Measurements from ENCODE around the gene CDK5. TPM values are rescaled to one million over a fixed set of nuclear protein-coding genes. Genes with fewer than 3 reads are reported as not detected.

CDK5 gene
- total and polyA plus RNA-seq, 9 of the 15 experiments (the other 6 are each of a cell fraction or from before 2014, with no cell fraction given), result 3.2 to 38.0 (median 27.5) TPM

DNA sequence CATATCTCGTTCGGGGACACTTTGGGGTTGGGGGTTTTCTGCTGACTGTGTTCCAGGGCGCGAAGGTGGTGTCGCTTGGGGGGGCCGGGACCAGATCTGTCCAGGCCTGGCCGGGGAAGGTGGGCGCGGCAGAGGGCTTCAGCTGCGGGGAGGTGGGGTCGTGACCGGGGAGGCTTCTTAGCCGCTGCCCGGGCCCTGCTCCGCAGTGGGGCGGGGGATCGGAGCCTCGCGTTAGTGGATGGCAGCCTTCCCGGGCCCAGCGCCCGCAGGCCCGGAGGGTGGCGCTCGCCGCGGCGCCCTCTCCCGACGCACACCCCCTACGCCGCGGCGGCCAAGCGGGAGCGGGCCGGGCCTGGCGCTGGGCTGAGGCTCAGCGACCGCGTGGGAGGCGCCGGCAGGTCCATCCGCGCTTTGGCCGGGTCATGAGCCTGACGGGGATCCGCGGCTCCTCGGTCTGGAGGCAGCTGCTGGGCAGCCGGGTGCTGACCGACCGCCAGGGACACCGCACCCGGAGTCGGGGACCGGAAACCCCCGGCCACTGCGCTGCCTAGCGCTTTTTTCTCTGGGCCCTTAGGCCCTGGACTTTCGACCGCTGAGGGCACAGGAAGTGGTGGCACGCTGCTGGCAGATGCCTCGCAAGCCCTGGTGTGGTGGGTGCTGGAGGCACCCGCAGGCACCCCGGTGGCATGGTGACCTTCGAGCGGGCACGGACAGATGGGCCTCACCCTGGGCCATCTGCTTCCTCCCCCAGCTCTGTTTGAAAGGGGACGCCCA lies 29.7 kb upstream of the CDK5 start (continued):
- TF ChIP-seq KLF6 (CRISPR knock-in tag; IDR thresholded peaks at IDR 0.05; ENCODE audit: borderline replicate concordance), result no peak
- TF ChIP-seq, protein P1, sequence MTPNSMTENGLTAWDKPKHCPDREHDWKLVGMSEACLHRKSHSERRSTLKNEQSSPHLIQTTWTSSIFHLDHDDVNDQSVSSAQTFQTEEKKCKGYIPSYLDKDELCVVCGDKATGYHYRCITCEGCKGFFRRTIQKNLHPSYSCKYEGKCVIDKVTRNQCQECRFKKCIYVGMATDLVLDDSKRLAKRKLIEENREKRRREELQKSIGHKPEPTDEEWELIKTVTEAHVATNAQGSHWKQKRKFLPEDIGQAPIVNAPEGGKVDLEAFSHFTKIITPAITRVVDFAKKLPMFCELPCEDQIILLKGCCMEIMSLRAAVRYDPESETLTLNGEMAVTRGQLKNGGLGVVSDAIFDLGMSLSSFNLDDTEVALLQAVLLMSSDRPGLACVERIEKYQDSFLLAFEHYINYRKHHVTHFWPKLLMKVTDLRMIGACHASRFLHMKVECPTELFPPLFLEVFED (CRISPR knock-in tag; conservative IDR thresholded peaks at IDR 0.05), result no peak
- TF ChIP-seq, protein P2, sequence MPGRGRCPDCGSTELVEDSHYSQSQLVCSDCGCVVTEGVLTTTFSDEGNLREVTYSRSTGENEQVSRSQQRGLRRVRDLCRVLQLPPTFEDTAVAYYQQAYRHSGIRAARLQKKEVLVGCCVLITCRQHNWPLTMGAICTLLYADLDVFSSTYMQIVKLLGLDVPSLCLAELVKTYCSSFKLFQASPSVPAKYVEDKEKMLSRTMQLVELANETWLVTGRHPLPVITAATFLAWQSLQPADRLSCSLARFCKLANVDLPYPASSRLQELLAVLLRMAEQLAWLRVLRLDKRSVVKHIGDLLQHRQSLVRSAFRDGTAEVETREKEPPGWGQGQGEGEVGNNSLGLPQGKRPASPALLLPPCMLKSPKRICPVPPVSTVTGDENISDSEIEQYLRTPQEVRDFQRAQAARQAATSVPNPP (IDR thresholded peaks at IDR 0.05; ENCODE audit: borderline replicate concordance, insufficient read depth, insufficient read length), result no peak
- TF ChIP-seq, protein P3, sequence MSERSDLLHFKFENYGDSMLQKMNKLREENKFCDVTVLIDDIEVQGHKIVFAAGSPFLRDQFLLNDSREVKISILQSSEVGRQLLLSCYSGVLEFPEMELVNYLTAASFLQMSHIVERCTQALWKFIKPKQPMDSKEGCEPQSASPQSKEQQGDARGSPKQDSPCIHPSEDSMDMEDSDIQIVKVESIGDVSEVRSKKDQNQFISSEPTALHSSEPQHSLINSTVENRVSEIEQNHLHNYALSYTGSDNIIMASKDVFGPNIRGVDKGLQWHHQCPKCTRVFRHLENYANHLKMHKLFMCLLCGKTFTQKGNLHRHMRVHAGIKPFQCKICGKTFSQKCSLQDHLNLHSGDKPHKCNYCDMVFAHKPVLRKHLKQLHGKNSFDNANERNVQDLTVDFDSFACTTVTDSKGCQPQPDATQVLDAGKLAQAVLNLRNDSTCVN (CRISPR knock-in tag; IDR thresholded peaks at IDR 0.05), result 0 out of 2 replicates have a peak, but pooled peaks have one; percentile 67
- TF ChIP-seq, protein P4, sequence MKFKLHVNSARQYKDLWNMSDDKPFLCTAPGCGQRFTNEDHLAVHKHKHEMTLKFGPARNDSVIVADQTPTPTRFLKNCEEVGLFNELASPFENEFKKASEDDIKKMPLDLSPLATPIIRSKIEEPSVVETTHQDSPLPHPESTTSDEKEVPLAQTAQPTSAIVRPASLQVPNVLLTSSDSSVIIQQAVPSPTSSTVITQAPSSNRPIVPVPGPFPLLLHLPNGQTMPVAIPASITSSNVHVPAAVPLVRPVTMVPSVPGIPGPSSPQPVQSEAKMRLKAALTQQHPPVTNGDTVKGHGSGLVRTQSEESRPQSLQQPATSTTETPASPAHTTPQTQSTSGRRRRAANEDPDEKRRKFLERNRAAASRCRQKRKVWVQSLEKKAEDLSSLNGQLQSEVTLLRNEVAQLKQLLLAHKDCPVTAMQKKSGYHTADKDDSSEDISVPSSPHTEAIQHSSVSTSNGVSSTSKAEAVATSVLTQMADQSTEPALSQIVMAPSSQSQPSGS (CRISPR knock-in tag; IDR thresholded peaks at IDR 0.05), result no peak
- no peak for TF ChIP-seq ZNF778 (CRISPR knock-in tag; IDR thresholded peaks at IDR 0.05)
- TF ChIP-seq, protein P5, sequence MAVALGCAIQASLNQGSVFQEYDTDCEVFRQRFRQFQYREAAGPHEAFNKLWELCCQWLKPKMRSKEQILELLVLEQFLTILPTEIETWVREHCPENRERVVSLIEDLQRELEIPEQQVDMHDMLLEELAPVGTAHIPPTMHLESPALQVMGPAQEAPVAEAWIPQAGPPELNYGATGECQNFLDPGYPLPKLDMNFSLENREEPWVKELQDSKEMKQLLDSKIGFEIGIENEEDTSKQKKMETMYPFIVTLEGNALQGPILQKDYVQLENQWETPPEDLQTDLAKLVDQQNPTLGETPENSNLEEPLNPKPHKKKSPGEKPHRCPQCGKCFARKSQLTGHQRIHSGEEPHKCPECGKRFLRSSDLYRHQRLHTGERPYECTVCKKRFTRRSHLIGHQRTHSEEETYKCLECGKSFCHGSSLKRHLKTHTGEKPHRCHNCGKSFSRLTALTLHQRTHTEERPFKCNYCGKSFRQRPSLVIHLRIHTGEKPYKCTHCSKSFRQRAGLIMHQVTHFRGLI (CRISPR knock-in tag; IDR thresholded peaks at IDR 0.05), result no peak
- TF ChIP-seq, protein P6, sequence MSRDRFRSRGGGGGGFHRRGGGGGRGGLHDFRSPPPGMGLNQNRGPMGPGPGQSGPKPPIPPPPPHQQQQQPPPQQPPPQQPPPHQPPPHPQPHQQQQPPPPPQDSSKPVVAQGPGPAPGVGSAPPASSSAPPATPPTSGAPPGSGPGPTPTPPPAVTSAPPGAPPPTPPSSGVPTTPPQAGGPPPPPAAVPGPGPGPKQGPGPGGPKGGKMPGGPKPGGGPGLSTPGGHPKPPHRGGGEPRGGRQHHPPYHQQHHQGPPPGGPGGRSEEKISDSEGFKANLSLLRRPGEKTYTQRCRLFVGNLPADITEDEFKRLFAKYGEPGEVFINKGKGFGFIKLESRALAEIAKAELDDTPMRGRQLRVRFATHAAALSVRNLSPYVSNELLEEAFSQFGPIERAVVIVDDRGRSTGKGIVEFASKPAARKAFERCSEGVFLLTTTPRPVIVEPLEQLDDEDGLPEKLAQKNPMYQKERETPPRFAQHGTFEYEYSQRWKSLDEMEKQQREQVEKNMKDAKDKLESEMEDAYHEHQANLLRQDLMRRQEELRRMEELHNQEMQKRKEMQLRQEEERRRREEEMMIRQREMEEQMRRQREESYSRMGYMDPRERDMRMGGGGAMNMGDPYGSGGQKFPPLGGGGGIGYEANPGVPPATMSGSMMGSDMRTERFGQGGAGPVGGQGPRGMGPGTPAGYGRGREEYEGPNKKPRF (IDR thresholded peaks at IDR 0.05; ENCODE audit: low read depth, low read length), result no peak
- no peak for TF ChIP-seq FOXJ3 (CRISPR knock-in tag; IDR thresholded peaks at IDR 0.05)
- no peak; the same call in 1 of the 2 replicates for TF ChIP-seq ZNF431 (CRISPR knock-in tag; IDR thresholded peaks at IDR 0.05)
- TF ChIP-seq, protein P7, sequence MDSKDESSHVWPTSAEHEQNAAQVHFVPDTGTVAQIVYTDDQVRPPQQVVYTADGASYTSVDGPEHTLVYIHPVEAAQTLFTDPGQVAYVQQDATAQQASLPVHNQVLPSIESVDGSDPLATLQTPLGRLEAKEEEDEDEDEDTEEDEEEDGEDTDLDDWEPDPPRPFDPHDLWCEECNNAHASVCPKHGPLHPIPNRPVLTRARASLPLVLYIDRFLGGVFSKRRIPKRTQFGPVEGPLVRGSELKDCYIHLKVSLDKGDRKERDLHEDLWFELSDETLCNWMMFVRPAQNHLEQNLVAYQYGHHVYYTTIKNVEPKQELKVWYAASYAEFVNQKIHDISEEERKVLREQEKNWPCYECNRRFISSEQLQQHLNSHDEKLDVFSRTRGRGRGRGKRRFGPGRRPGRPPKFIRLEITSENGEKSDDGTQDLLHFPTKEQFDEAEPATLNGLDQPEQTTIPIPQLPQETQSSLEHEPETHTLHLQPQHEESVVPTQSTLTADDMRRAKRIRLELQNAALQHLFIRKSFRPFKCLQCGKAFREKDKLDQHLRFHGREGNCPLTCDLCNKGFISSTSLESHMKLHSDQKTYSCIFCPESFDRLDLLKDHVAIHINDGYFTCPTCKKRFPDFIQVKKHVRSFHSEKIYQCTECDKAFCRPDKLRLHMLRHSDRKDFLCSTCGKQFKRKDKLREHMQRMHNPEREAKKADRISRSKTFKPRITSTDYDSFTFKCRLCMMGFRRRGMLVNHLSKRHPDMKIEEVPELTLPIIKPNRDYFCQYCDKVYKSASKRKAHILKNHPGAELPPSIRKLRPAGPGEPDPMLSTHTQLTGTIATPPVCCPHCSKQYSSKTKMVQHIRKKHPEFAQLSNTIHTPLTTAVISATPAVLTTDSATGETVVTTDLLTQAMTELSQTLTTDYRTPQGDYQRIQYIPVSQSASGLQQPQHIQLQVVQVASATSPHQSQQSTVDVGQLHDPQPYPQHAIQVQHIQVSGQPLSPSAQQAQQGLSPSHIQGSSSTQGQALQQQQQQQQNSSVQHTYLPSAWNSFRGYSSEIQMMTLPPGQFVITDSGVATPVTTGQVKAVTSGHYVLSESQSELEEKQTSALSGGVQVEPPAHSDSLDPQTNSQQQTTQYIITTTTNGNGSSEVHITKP (IDR thresholded peaks at IDR 0.05; ENCODE audit: partially characterized antibody), result no peak
- TF ChIP-seq GATA2 (CRISPR knock-in tag; IDR thresholded peaks at IDR 0.05), result no peak
- TF ChIP-seq TBL1XR1 (IDR thresholded peaks at IDR 0.05; ENCODE audit: low read length in 2 of 2), result no peak

All from K562 (cell line).